Endodermal cell (in vitro differentiated cells): ENCODE data around the gene AAMDC. TPM values are rescaled to one million over a fixed set of nuclear protein-coding genes. Genes with fewer than 3 reads are reported as not detected.
A peak's percentile ranks its signal among the peaks of the same experiment; 100 is the strongest.

Source experiments
- DNase-seq: peaks from one replicate; pipeline ENCODE4 v3.0.0-alpha.2; 2017
- H3K27ac ChIP-seq: 2 replicates; pipeline ENCODE4 v1.5.1; 2013; ENCODE audit warnings: mild to moderate bottlenecking, low read depth, low read length, moderate library complexity
- H3K27me3 ChIP-seq: 2 replicates; pipeline ENCODE4 v1.6.1; 2013; ENCODE audit warnings: mild to moderate bottlenecking, low read length, moderate library complexity; ENCODE audit not compliant: insufficient read depth, control insufficient read depth, poor library complexity, severe bottlenecking
- H3K36me3 ChIP-seq: 2 replicates; pipeline ENCODE4 v1.7.0; 2013; ENCODE audit warnings: mild to moderate bottlenecking, low read length, moderate library complexity; ENCODE audit not compliant: control insufficient read depth, insufficient read depth
- H3K4me1 ChIP-seq: one replicate; pipeline ENCODE4 v1.7.0; 2013; ENCODE audit warnings: low read length; ENCODE audit not compliant: control insufficient read depth, insufficient read depth
- H3K4me3 ChIP-seq: 2 replicates; pipeline ENCODE4 v1.5.1; 2013; ENCODE audit warnings: mild to moderate bottlenecking, low read length, moderate library complexity
- H3K9ac ChIP-seq: 2 replicates; pipeline ENCODE4 v1.6.1; 2013; ENCODE audit warnings: mild to moderate bottlenecking, low read length, moderate library complexity; ENCODE audit not compliant: poor library complexity, severe bottlenecking; ENCODE audit errors: extremely low read depth
- H3K9me3 ChIP-seq: 2 replicates; pipeline ENCODE4 v1.6.1; 2013; ENCODE audit warnings: mild to moderate bottlenecking, low read length, moderate library complexity; ENCODE audit not compliant: control insufficient read depth
- H3K27ac Mint-ChIP-seq: 2 replicates; pipeline ENCODE4 v1.8.0; 2020; ENCODE audit warnings: mixed read lengths
- H3K27me3 Mint-ChIP-seq: 2 replicates; pipeline ENCODE4 v1.8.0; 2021; ENCODE audit warnings: mild to moderate bottlenecking, mixed read lengths; ENCODE audit not compliant: insufficient read depth
- H3K36me3 Mint-ChIP-seq: 2 replicates; pipeline ENCODE4 v1.8.0; 2020; ENCODE audit warnings: low read depth, mixed read lengths
- H3K4me1 Mint-ChIP-seq: 2 replicates; pipeline ENCODE4 v1.8.0; 2020; ENCODE audit warnings: mixed read lengths
- H3K4me3 Mint-ChIP-seq: 2 replicates; pipeline ENCODE4 v1.8.0; 2020; ENCODE audit warnings: mild to moderate bottlenecking, moderate library complexity, mixed read lengths
- H3K9me3 Mint-ChIP-seq: 2 replicates; pipeline ENCODE4 v1.8.0; 2020; ENCODE audit warnings: mild to moderate bottlenecking, mixed read lengths
- CTCF ChIP-seq: fragments of 200-600 bp; sonication (generic); conservative IDR thresholded peaks from 2 replicates; pipeline ENCODE4 v1.5.0; 2021; ENCODE audit warnings: antibody characterized with exemption, mild to moderate bottlenecking
- WGBS, 2 experiments: methylation state at CpG; one replicate each; pipeline versions ENCODE4 v1.1.5 to v1.1.7; 2013; ENCODE audit warnings: missing lambda C conversion rate in 2 of 2, mixed read lengths in 1 of 2; ENCODE audit not compliant: insufficient coverage in 1 of 2, insufficient read length in 1 of 2; 5-methylcytosine and 5-hydroxymethylcytosine counted together
- long read RNA-seq, 4 experiments: library from polyadenylated mRNA in 2 of 4; library from RNA in 1 of 4; library from capped mRNA in 1 of 4; stranded (forward) in 3 of 4; unstranded in 1 of 4; transcript quantifications; one replicate each; pipeline ENCODE4 v2.0.0, GENCODE V29; 2020 to 2021; ENCODE audit warnings: inconsistent platforms in 1 of 4
- polyA plus RNA-seq, 2 experiments: library from polyadenylated mRNA; stranded (reverse); fragments of 50-300 nt; gene quantifications; one replicate each; pipeline ENCODE4 v1.2.3, GENCODE V29; 2013
- total RNA-seq, 2 donors: library from RNA; stranded (reverse); fragmentation: NEBNext Ultra II Directional in 1 of 2; extraction: Animal tissue kit (Norgen Biotek cat#: 25700) in 1 of 2; gene quantifications; 2 replicates in 1 of 2; 3 replicates in 1 of 2; pipeline ENCODE4 v1.2.1, GENCODE V29; 2021

Gene AAMDC
- 10 to 100 TPM; 19.0 to 27.0 TPM for total RNA-seq
- polyA plus RNA-seq (2013, experiment 1 of 2): 24.3 TPM
- 22.1 TPM for polyA plus RNA-seq (2013, experiment 2 of 2)
- long read RNA-seq, experiment 1, partial matches to known transcripts: 1 of 8 reads
- long read RNA-seq, experiment 1, other reads (novel, unspliced or antisense): 2 of 8 reads
- long read RNA-seq, experiment 2, transcript AAMDC-202 (4 exons, 531 nt): major isoform, 9 of 28 reads
- long read RNA-seq, experiment 2, partial matches to known transcripts: 0 of 28 reads
- long read RNA-seq, experiment 2, other reads (novel, unspliced or antisense): 15 of 28 reads
- long read RNA-seq, experiment 3, partial matches to known transcripts: 0 of 7 reads
- long read RNA-seq, experiment 3, other reads (novel, unspliced or antisense): 3 of 7 reads
- long read RNA-seq, experiment 4, partial matches to known transcripts: 0 of 13 reads
- long read RNA-seq, experiment 4, other reads (novel, unspliced or antisense): 12 of 13 reads

- 0% methylated on average over 16 to 64 of the region's 64 CpGs for WGBS, 2 experiments
- H3K9ac ChIP-seq: peak within 1 kb of the TSS; percentile 69
- TF ChIP-seq CTCF: peak; percentile 79
- H3K9me3 ChIP-seq: no peaks in the 10 kb centered on the region
- H3K36me3 ChIP-seq: no peaks in the 10 kb centered on the region
- peak; percentile 99 for DNase-seq
- Mint-ChIP-seq H3K27me3 (no peaks in the 10 kb centered on the region), H3K4me1 (peaks cover 9% of the 10 kb centered on the region), H3K36me3 (peaks cover 4% of the 10 kb centered on the region), H3K9me3 (no peaks in the 10 kb centered on the region), H3K4me3 (peak within 1 kb of the TSS; percentile 86), H3K27ac (peak within 1 kb of the TSS; percentile 96)
- H3K4me1 ChIP-seq: peaks cover 4% of the 10 kb centered on the region
- peak within 1 kb of the TSS; percentile 87 for H3K27ac ChIP-seq
- peak within 1 kb of the TSS; percentile 99 for H3K4me3 ChIP-seq
- H3K27me3 ChIP-seq: no peaks in the 10 kb centered on the region
Measured at GRCh38 chr11:77820565-77821348, at the start of gene AAMDC, which contains the start of gene RSF1. Gene AAMDC (plus strand): TSS chr11:77821144. CDS start chr11:77842497, 21,353 bp downstream. Gene RSF1 (minus strand): TSS chr11:77820722. CDS start chr11:77820714, 8 bp downstream.

GRCh38 chr11:77775936-77776335 is 45.0 kb upstream of the AAMDC start:
- H3K9ac ChIP-seq: no peak overlapping the region
- DNase-seq: no peak
- Mint-ChIP-seq H3K27ac (no peak overlapping the region), H3K27me3 (no peaks in the 10 kb centered on the region), H3K36me3 (peaks cover 1% of the 10 kb centered on the region), H3K9me3 (no peaks in the 10 kb centered on the region), H3K4me3 (no peak overlapping the region), H3K4me1 (no peaks in the 10 kb centered on the region)
- H3K9me3 ChIP-seq: no peaks in the 10 kb centered on the region
- no peaks in the 10 kb centered on the region for H3K4me1 ChIP-seq
- WGBS, 2 experiments: 85 to 100% methylated on average over 1 to 2 of the region's 2 CpGs
- H3K36me3 ChIP-seq: peaks cover 6% of the 10 kb centered on the region
- no peak overlapping the region for H3K27ac ChIP-seq
- no peak overlapping the region for H3K4me3 ChIP-seq
- no peak for TF ChIP-seq CTCF
- H3K27me3 ChIP-seq: no peaks in the 10 kb centered on the region

GRCh38 chr11:77776455-77776854 is 44.5 kb upstream of the AAMDC start:
- no peaks in the 10 kb centered on the region for H3K9me3 ChIP-seq
- peaks cover 6% of the 10 kb centered on the region for H3K36me3 ChIP-seq
- H3K27ac ChIP-seq: no peak overlapping the region
- H3K36me3 Mint-ChIP-seq: peaks cover 1% of the 10 kb centered on the region
- H3K4me1 Mint-ChIP-seq: no peaks in the 10 kb centered on the region
- no peaks in the 10 kb centered on the region for H3K27me3 Mint-ChIP-seq
- no peak overlapping the region for H3K4me3 Mint-ChIP-seq
- no peak overlapping the region for H3K9ac ChIP-seq
- no peaks in the 10 kb centered on the region for H3K9me3 Mint-ChIP-seq
- H3K4me3 ChIP-seq: no peak overlapping the region
- no peak for DNase-seq
- no peaks in the 10 kb centered on the region for H3K4me1 ChIP-seq
- no peak overlapping the region for H3K27ac Mint-ChIP-seq
- WGBS, 2 experiments: no CpG with 5 or more reads among the region's 1 CpG
- peak; percentile 59 for TF ChIP-seq CTCF
- H3K27me3 ChIP-seq: no peaks in the 10 kb centered on the region
